Fibroblast of skin of abdomen (primary cell): ENCODE results near the gene GALK1. TPM values are rescaled to one million over a fixed set of nuclear protein-coding genes. Genes with fewer than 3 reads are reported as not detected.
"Not testable (repeated sequence)": the region's sequence is repeated elsewhere in the genome, so short reads cannot be mapped to it uniquely, and the experiment has no call there.

Experiments
- DNase-seq: peaks from one replicate; pipeline ENCODE4 v3.0.0-alpha.2; 2013
- polyA plus RNA-seq, 2 experiments: library from polyadenylated mRNA; unstranded; fragments of 120-200 nt; gene quantifications; one replicate each; pipeline ENCODE4 v1.2.1, GENCODE V29; 2013; ENCODE audit not compliant: insufficient read length in 2 of 2

GALK1 gene
- polyA plus RNA-seq (2013, experiment 1 of 2; ENCODE audit: insufficient read length): 31.1 TPM
- polyA plus RNA-seq (2013, experiment 2 of 2; ENCODE audit: insufficient read length): 32.9 TPM

DNA sequence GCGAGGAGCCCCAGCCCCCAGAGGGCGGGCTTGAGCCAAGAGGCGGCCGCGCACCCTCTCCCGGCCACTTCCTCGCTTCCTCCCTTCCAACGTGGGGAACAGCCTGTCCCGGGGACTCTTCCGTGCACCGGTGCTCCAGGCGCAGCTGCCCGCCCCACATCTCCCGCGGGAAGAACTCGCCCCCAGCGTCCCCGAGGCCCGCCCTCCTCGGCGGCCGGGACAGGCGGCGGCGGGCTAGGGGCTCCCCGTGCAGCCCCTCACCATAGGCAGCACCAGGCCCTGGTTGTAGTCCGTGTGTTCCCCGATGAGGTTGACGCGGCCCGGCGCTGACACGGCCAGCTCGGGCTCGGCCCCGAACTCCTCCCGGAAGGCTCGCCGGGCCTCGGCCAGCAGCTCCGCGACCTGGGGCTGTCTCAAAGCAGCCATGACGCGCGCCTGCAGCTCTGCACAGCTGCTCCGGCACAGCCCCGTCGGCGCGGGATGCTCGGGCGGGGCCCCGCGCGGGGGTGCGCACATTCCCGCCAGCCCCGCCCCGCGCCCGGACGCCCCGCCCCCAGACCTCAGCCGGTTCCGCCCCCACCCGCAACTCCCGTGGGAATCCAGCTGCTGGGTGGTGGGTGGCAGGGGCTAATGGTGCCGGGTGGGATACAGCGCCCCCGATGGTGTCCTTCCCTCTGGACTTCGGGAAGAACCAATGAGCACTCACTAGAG lies at the start of gene GALK1:
GALK1 (minus strand) TSS at position 482 of the 711 bp plus-strand sequence; CDS start at position 426, 56 bp downstream.
- peak; percentile 60 for DNase-seq

DNA sequence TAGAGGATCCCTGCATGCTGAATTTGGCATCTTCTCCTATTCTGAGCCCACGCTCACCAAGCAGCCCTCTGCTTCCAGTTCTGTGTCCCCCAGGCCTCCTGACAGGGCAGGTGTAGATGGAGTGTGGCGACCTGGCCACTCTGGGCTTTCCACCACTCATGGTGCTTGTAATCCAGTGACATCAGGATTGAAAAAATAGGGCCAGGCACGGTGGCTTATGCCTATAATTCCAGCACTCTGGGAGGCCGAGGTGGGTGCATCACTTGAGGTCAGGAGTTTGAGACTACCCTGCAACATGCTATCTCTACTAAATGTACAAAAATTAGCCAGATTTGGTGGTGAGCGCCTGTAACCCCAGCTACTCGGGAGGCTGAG lies 49.0 kb upstream of the GALK1 start:
- DNase-seq: no peak

DNA sequence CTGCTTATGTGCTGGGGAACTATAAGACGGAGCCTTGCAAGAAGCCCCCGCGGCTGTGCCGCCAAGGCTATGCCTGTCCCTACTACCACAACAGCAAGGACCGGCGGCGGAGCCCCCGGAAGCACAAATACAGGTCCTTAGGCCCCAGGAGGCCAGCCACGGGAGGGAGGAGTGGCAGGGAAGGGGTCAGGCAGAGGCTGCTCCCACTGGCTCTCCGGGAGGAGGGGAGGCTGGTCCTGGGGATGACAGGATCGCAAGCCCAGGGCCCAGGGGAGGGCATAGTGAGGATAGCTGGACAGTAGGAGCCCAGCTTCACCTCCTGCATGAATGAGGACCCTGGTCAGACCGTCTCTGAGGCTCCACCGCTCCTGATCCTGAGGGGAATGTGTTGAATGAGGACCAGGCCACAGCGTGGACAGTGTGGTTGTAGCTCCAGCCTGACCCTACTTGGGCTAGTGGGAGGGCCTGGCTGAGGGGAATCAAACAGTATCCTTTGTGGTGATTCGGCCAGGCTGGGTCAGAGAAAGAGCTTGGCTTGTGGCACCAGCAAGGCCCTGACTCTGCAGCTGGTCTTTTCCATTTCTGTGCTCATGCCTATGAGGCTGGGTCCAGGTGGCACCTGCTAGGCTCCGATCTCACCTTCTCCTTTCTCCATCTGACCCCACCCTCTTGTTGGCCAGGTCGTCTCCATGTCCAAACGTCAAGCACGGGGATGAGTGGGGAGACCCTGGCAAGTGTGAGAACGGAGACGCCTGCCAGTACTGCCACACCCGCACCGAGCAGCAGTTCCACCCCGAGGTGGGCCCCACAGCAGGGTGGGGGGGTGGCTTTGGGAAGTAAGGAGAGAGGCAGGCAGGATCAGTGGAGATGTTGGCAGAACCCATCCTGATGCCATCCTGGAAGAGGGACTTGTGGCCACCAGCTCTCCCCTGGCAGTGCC lies 48.4 kb upstream of the GALK1 start:
- DNase-seq: no peak

DNA sequence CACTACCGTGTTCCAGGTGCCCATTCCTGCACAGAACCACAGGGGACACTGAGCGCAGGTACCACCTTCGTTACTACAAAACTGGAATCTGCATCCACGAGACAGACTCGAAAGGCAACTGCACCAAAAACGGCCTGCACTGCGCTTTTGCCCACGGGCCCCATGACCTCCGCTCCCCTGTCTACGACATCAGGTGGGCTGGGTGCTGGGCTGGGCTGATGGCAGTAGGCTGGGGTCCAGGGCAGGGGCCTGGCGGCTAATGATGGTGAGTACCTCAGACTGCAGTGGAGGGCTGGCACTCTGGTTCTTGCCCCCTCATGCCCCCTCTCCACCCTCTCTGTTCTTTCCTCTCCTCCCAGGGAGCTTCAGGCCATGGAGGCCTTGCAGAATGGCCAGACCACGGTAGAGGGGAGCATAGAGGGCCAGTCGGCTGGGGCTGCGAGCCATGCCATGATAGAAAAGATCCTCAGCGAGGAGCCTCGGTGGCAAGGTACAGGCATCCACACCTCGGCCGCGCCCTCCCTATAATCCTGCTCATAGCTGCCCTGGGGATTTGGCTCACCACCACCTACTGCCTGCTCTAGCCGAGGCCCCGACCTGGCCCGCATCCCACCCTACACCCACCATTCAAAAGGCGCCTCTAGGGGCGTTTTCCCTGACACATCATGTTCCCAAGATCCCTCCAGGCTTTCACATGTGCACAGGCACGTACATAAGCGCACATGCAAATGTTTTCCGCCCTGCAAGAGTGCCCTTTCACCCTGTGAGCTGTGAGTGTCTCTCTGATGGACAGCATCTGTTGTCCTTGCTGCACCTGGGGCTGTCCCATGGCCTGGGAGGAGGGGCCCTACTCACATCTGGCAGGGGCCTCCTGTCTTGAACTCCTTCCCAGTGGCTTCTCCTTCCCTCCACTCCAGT lies 47.4 kb upstream of the GALK1 start:
- DNase-seq: no peak

DNA sequence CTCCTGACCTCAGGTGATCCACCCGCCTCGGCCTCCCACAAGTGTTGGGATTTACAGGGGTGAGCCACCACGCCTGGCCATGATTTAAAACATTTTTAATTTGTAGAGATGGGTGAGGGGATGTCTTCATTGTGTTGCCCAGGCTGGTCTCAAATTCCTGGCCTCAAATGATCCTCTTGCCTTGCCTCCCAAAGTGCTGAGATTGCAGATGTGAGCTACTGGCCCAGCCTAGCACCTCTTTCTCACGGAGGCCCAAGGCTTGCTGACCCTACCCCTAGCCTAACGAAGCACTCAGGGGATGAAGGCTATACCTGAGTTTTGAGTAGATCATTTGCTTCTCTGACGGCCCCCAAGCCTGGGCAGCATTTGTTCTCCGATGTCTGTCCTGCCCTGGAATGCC lies 46.2 kb upstream of the GALK1 start:
- DNase-seq: no peak

DNA sequence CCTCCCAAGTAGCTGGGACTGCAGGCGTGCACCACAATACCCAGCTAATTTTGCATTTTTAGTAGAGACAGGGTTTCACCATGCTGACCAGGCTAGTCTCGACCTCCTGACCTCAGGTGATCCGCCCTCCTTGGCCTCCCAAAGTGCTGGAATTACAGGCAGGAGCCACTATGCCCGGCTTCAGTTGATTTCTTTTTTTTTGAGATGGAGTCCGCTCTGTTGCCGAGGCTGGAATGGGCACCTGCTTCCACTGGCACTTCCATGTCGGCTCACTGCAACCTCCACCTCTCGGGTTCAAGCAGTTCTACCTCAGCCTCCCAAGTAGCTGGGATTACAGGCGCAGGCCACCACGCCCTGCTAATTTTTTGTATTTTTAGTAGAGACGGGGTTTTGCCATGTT lies 45.8 kb upstream of the GALK1 start:
- DNase-seq: not testable (repeated sequence)

DNA sequence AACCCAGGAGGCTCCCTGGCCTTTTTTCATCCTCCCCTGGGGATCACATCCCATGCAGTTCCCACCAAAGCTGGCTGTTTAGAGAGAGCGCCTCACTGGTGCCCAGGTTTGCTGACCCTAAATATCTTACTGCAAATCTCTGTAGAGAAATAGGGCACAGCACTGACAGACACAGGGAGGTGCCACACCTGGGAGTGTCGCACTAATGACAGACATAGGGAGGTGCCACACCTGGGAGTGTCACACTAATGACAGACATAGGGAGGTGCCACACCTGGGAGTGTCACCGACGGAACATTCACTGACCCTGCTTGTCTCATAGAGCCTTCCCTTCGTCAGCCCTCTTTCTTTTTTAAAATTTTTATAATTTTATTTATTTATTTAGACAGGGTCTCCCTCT lies 45.2 kb upstream of the GALK1 start:
- no peak for DNase-seq

DNA sequence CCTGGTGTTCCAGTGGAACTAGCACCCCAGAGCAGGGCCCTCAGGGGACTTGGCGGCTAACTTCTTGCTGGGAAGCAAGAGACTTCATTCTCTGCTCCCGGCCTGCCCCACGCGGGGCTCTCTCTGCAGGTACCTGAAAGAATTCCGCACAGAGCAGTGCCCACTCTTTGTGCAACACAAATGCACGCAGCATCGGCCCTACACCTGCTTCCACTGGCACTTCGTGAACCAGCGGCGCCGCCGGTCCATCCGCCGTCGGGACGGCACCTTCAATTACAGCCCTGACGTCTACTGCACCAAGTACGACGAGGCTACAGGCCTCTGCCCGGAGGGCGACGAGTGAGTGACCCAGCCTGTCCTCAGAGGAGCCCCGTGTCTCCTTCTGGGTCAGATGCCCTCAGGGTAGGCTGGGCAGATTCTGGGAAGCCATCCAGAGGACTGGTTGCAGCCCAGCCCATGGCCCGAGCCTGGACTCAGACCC lies 44.7 kb upstream of the GALK1 start:
- no peak for DNase-seq

DNA sequence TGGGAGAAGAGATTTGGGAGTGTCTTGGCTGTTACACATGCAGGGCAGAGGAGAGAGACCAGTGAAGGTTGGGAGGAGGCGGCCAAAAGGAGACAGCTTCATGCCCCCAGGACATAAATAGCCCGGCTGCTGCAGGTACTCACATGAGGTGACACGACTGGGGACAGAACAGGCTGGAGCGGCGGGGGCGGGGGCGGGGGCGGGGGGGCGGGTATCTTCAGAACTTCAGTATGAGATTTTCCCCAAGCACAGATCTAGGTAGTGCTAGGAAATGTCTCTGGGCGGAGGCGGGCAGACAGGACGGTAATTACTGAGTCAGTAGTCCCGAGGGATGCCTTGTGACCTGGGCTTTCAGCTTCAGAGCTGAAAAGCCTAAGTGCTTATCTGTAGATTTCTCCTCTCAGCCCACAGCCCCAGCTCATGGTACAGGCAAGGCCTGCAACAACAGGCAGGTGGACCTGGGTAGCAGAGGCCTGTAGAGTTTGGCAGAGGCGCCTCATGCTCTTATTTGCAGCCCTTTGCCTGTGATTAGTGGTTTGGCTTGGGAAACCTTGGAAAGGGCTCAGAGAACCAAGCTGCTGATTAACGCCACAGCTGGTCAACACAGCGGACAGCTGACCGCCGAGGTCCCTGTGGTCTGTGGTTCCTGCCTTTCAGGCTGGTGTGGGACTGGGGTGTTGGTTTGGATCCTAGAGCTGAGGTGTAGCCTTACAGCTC lies 44.1 kb upstream of the GALK1 start:
- peak; percentile 36 for DNase-seq

DNA sequence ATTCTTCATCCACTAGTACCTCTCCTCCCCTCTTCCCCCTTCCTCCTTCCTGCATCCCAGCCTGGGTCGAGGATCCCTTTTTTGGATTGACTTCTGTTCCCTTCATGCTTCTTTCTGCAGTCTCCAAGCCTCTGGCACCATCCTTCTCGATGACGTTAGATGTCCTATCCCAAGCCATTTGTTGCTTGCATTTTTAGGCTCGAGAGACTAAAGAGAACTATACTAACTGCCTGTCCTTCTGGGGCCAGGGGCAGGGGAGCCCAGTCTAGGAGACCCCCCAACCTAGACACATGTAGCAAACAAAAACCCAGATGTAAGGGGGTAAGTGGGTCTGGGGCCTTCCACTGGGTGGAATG lies 43.5 kb upstream of the GALK1 start:
- no peak for DNase-seq

DNA sequence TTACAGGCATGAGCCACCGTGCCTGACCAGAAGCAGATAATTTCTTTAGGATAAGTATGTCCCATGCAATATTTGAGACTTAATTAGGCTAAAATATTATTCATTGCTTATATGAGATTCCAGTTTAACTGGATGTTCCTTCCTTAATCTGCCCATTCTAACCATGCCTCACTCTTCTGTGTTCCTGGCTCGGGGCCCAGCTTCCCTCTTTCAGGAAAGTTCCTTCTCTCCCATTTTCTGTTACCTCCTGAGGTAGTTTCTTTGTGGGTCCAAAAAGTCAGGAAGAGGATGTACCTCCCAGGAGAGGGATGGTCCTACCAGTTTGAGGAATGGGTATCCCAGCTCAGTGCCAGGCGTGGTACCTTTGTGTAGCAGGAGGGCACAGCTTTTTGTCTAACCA lies 42.9 kb upstream of the GALK1 start:
- DNase-seq: no peak

DNA sequence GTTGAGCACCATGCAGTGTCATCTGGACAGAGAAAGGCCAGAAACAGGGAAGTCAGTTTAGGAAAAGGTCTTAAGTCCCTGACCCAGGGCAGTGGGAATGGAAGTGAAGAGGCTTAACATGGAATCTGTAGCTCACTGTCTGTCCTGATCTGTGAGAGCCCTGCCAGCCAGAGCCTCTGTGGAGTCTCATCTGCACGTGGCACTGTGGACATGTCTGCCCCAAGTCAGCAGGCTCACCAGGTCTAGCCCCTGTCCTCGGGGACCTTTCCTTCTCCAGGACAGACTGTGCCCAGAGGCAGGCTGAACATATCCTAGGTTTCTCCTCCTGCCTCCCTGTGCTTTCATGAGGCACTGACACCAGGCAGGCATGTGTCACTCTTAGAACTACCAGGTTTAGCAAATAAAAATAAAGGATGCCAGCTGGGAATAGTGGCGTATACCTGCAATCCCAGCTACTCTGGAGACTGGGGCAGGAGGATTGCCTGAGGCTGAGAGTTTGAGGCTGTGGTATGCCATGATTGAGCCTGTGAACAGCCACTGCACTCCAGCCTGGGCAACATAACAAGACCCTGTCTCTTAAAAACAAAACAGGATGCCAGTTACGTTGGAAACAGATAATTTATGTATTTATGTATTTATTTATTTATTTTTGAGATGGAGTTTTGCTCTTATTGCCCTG lies 42.0 kb upstream of the GALK1 start:
- no peak for DNase-seq

DNA sequence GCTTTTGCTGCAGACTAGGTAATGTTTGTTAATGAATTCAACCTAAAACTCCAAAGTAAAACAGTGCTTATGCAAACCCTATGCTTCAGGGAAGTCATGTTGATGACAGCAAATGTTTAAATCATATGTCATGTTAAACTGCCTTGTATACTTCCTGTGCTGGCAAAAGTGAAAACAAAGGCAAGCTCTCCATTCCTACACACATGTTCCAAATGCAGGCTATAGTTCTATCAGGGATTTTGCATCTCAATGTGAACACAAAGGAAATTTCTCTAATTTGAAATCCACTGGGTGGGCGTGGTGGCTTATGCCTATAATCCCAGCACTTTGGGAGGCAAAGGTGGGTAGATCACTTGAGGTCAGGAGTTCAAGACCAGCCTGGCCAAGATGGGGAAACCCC lies 38.9 kb upstream of the GALK1 start:
- DNase-seq: no peak

DNA sequence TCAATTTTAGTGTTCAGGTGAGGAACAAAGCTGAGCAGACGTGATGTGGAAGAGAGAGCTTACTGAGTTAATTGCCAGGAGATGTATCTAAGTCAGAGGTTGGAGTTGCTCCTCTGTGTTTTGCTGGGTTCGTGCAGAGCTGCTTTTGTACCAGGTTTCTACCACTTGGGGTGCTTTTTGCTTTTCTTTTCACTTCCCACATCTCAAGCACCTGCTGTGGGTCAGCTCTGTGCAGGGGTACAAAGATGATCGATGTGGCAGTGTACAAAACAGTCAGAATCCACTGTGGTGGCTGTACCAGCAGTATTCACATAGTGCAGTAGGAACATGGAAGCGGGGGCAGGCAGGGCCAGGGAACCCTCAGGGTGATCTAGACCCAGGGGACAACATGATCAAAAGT lies 34.4 kb upstream of the GALK1 start:
- no peak for DNase-seq

DNA sequence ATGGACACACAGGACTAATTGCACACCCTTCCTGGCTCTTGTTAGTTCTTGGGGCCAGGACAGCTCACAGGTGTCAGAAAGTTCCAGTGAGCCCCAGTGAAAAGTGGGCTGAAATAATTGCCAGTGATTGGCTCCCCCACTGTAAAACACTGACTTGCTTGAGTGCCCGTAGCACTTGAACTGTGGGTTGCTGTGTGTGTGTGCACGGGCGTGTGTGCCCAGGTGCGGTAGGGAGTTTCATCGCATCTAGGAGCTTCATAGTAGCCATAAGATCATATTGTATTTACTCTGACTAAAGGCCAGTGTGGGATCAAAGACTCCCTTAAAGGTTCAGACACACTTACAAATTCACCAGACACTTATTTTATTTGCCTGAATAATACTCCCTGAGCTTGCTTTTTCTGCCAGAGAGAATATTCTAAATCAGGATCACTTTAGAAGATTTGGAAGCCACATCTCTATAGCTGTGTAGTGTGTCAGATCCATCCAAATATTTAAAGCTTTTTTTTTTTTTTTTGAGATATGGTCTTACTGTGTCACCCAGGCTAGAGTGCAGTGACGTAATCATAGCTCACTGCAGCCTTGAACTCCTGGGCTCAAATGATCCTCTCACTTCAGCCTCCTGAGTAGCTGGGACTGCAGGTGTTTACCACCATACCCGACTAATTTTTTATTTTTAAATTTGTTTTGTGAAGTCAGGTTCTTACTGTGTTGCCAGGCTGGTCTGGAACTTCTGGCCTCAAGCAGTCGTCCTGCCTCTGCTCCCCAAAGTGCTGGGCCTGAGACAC lies 31.0 kb upstream of the GALK1 start:
- no peak for DNase-seq

DNA sequence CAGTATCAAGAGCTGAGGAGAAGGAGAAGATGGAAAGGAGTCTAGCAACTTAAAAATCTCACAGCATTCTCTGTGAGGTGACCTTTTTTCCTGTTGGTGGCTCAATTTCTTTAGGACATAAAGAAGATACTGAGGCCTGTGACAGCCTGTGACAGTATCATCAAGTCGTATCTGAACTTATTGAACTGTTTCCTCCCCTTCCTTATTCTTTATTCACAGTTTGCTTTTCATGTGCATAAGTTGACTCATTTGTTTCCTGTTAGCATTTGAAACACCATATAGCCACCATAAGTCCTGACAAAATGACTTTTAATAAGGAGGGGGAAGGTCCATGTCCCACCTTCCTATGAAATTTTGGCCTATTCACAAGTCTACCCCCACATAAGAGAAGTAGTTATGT lies 28.5 kb upstream of the GALK1 start:
- DNase-seq: no peak

DNA sequence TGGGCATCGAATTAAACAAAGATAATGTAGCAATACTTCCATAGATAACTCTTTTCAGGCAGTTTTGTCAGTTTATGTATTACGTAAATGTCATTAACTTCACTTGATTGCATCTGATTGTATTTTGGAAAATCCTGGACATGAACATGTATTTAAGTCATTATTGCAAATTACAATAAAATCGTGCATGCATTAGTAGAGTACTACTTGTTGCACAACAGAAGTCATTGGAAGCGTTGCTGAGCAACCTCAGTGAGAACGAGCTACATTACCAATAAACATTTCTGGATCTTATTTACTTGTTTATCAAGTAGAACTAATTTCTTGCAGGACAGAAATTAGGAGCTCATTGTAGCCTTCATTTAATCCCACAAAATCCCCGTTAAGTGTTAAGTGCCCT lies 26.3 kb upstream of the GALK1 start:
- DNase-seq: no peak

DNA sequence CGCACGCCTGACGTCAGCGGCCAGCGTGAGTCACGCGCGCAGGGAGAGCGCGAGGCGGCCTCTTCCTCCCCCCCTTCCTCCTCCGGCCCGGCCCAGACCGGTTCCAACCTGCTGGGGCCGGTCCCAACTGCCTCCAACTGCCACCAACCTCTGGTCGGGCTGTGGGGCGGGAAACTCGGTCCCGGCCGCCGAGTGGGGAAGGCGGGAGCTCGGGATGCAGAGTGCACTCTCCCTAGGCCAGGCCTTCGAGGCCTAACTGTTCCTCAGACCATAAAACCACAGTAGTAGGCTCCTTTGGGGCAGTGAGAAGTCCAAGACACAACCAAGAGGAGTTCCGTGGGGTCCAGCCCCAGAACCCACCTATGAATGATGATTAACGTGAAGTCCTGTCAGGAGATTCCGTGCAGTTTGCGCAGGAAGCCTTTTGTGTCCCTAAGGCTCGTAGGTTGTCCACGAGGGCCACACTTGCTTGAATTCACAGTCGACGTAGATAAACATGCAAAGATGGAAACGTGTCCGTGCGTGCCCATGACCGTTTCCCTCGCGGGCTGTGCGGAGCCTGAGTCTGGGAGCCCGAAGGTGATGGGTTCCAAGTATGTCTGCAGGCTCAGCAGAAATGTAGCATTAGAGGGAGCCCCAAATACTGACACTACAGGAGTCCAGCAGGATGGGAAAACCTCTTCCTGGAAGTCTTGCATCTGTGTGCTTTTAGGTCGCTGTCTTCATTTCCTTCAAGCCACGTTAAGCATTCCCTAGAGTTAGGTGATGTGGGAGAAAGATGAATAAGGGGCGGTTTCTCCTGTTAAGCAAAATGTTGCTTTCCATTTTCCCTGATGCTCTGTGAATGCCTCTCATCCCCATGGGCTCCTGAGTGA lies 20.3 kb upstream of the GALK1 start:
- peak; percentile 93 for DNase-seq

DNA sequence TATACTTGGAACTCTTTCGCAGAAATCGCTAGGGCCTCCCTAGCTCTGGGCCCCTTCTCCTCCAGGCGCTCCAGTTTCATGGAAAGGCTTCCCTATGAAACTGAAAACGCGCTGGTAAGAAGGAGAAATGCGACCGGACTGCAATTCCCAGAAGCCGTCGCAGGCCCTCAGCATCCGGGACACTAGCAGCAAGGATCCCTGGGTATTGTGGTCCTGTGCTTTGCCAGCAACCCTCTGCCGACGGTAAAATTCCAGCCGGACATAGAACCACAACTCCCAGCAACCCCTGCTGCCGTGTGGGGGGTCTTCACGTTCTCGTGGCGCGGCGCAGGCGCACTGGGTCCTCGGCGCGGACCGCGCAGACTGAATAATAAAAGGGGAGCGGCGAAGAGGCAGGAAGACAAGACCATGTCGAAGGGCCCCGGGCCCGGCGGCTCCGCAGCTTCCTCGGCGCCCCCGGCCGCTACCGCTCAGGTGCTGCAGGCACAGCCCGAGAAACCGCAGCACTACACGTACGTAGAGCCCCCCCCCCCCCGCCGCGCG lies 19.6 kb upstream of the GALK1 start, which contains the start of gene UNK:
UNK (plus strand) TSS at position 334 of the 543 bp plus-strand sequence; CDS start at position 409, 75 bp downstream.
- DNase-seq: peak; percentile 100
